Hepatocyte (in vitro differentiated cells): Measurements from ENCODE around the gene GGTLC1.

Experiments
- CTCF ChIP-seq: fragments of 200-600 bp; sonication (generic); IDR thresholded peaks from 2 replicates; pipeline ENCODE4 v1.5.1; 2016; ENCODE audit warnings: antibody characterized with exemption, mild to moderate bottlenecking; ENCODE audit not compliant: poor library complexity
- EZH2 ChIP-seq: fragments of 200-600 bp; sonication (generic); IDR thresholded peaks from 2 replicates; pipeline ENCODE4 v1.6.1; 2016; ENCODE audit warnings: antibody characterized with exemption, mild to moderate bottlenecking, borderline replicate concordance

GRCh38 chr20:24013953-24014352 is 25.4 kb upstream of the GGTLC1 start:
- TF ChIP-seq CTCF (no peak), EZH2 (no peak)
